Colonic mucosa (tissue), 4 donors: ENCODE data around the gene CALM3. TPM values are rescaled to one million over a fixed set of nuclear protein-coding genes. Genes with fewer than 3 reads are reported as not detected.

Source experiments
- DNase-seq: peaks from one replicate; pipeline ENCODE4 v3.0.0-alpha.2; 2020
- H3K27ac ChIP-seq: fragments of 200-600 bp; one replicate; pipeline ENCODE4 v1.8.0; 2021
- H3K27me3 ChIP-seq: fragments of 200-600 bp; one replicate; pipeline ENCODE4 v1.8.0; 2021
- H3K36me3 ChIP-seq: fragments of 200-600 bp; one replicate; pipeline ENCODE4 v1.8.0; 2021
- H3K4me1 ChIP-seq: fragments of 200-600 bp; one replicate; pipeline ENCODE4 v1.8.0; 2021; ENCODE audit warnings: mild to moderate bottlenecking
- H3K4me3 ChIP-seq: fragments of 200-600 bp; one replicate; pipeline ENCODE4 v1.8.0; 2021
- H3K9ac ChIP-seq, 2 donors: one replicate each; pipeline ENCODE4 v1.7.0; 2013; ENCODE audit warnings: control low read depth in 2 of 2, low read depth in 2 of 2, low read length in 2 of 2
- H3K9me3 ChIP-seq: fragments of 200-600 bp; one replicate; pipeline ENCODE4 v1.8.0; 2021
- intact Hi-C: fragments of 100-400 bp; cut with DNase I; formaldehyde crosslinking; loops from one replicate; pipeline ENCODE4 v1.14.1; 2022
- total RNA-seq, 2 donors: library from RNA; stranded (reverse); fragmentation: NEBNext Ultra II Directional in 1 of 2; extraction: Animal tissue kit (Norgen Biotek cat#: 25700) in 1 of 2; gene quantifications; one replicate each; pipeline ENCODE4 v1.2.1, GENCODE V29; 2021
- TF ChIP-seq, protein P1 (sequence below): fragments of 200-600 bp; IDR thresholded peaks from one replicate; pipeline ENCODE4 v1.8.0; 2022; ENCODE audit warnings: antibody characterized with exemption, mild to moderate bottlenecking
- donor health status: healthy.
- donor health status: DM: no; HTN: no; CAD: no.
- donor health status: DM: no; HTN: no; CAD: no.

Gene CALM3
- total RNA-seq, 2 donors from 2014 or later, result 309 to 444 TPM

DNA sequence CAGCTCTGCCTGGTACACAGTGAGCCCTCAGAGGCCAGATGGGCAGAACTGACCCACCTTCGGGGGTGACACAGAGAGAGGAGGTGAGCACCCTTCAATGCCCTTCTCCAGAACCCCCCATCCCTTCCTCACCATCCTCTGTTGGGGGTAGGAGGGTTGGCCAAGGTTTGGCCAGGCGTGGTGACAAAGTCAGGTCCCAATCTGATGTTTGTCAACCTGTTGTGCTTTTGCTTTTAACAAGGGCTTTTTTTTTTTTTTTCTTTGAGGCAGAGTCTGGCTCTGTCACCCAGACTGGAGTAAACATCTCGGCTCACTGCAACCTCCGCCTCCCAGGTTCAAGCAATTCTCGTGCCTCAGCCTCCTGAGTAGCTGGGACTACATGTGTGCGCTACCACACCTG is 16.5 kb downstream of the CALM3 start:
- H3K4me1 ChIP-seq, result peaks cover 5% of the 10 kb centered on the region
- intact Hi-C loops, result no loop called here
- DNase-seq, result no peak
- no peaks in the 10 kb centered on the region for H3K9me3 ChIP-seq
- TF ChIP-seq, protein P1, sequence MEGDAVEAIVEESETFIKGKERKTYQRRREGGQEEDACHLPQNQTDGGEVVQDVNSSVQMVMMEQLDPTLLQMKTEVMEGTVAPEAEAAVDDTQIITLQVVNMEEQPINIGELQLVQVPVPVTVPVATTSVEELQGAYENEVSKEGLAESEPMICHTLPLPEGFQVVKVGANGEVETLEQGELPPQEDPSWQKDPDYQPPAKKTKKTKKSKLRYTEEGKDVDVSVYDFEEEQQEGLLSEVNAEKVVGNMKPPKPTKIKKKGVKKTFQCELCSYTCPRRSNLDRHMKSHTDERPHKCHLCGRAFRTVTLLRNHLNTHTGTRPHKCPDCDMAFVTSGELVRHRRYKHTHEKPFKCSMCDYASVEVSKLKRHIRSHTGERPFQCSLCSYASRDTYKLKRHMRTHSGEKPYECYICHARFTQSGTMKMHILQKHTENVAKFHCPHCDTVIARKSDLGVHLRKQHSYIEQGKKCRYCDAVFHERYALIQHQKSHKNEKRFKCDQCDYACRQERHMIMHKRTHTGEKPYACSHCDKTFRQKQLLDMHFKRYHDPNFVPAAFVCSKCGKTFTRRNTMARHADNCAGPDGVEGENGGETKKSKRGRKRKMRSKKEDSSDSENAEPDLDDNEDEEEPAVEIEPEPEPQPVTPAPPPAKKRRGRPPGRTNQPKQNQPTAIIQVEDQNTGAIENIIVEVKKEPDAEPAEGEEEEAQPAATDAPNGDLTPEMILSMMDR, result no peak
- no peak overlapping the region for H3K4me3 ChIP-seq
- H3K9ac ChIP-seq, result peak overlapping the region; percentile 26 to 30
- H3K27me3 ChIP-seq, result no peaks in the 10 kb centered on the region
- no peak overlapping the region for H3K27ac ChIP-seq
- no peaks in the 10 kb centered on the region for H3K36me3 ChIP-seq

DNA sequence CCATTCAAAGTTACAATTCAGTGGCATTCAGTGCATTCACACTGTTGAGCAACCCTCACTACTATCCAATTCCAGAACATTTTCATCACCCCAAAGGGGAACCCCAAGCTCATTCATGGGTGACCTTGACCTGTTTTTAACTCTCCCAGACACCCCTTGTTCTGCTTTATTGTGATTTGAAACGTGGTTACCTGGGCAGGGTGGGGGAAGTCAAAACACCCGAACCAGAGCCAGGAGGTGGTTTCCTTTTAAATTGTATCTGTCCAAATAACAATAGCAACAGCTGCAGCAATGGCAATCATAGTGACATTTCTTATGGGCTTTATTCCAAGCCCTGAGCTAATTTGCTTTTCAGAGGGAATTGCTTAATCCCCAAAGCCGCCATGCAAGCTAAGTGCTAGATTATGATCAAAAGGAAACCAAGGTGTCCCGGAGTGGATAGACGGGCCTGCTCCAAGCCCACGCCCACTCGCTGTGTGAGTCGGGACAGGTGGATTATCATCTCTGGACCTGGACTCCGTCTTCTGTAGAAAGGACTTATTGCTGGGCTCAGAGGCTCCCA is 17.6 kb downstream of the CALM3 start:
- peaks cover 5% of the 10 kb centered on the region for H3K4me1 ChIP-seq
- intact Hi-C loops, result no loop called here

DNA sequence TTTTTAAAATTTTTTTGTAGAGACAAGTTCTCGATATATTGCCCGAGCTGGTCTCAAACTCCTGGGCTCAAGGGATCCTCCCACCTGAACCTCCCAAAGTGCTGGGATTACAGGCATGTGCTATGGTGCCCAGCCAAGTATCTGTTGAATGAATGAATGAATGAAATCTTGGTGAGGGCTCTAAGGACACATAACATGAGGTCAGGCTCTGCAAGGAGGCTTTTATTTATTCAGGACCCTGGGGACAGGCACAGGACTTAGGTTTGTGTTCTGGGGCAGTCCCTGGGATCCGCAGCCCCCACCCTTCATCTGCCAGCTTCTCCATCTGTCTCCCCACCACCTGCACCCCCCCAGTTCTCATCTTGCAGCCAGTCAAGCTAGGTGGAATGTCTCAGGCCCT is 19.1 kb downstream of the CALM3 start:
- Histone ChIP-seq H3K9ac (peak overlapping the region in 1 of 2 donors; percentile 24), H3K27me3 (no peaks in the 10 kb centered on the region), H3K27ac (peak overlapping the region; percentile 32), H3K36me3 (no peaks in the 10 kb centered on the region), H3K4me3 (no peak overlapping the region), H3K4me1 (peaks cover 5% of the 10 kb centered on the region), H3K9me3 (no peaks in the 10 kb centered on the region)
- DNase-seq, result no peak
- TF ChIP-seq, protein P1, result no peak
- intact Hi-C loops, result no loop called here

More for the DNA sequence above, 17.6 kb downstream of the CALM3 start:
- Histone ChIP-seq H3K27me3 (no peaks in the 10 kb centered on the region), H3K27ac (no peak overlapping the region), H3K4me3 (no peak overlapping the region), H3K9ac (no peak overlapping the region), H3K36me3 (no peaks in the 10 kb centered on the region), H3K9me3 (no peaks in the 10 kb centered on the region)
- TF ChIP-seq, protein P1, result no peak
- no peak for DNase-seq

DNA sequence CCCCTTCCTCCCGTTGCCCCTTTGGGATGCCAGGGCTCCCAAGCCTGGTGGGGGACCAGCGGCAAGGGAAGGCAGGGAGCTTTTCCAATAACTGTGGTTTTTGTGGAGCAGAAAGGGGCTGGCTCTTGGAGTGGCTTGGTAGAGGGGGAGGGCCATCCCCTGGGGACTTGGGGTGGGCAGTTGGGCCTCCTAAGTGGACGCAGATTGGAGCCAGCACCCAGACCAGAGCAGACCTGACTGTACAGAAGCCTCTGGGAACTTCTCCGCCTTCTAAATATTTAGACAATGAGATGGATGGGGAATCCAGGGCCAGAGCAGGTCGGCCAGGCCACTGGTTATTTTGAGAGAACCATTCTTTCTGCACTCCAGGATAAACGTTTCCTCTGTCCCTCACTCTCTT is 19.6 kb downstream of the CALM3 start:
- Histone ChIP-seq H3K27me3 (no peaks in the 10 kb centered on the region), H3K27ac (peak overlapping the region; percentile 32), H3K9me3 (no peaks in the 10 kb centered on the region), H3K4me3 (no peak overlapping the region), H3K36me3 (no peaks in the 10 kb centered on the region), H3K9ac (peak overlapping the region; percentile 40 to 66), H3K4me1 (peaks cover 5% of the 10 kb centered on the region)
- intact Hi-C loops, result no loop called here
- no peak for DNase-seq
- TF ChIP-seq, protein P1, result no peak

DNA sequence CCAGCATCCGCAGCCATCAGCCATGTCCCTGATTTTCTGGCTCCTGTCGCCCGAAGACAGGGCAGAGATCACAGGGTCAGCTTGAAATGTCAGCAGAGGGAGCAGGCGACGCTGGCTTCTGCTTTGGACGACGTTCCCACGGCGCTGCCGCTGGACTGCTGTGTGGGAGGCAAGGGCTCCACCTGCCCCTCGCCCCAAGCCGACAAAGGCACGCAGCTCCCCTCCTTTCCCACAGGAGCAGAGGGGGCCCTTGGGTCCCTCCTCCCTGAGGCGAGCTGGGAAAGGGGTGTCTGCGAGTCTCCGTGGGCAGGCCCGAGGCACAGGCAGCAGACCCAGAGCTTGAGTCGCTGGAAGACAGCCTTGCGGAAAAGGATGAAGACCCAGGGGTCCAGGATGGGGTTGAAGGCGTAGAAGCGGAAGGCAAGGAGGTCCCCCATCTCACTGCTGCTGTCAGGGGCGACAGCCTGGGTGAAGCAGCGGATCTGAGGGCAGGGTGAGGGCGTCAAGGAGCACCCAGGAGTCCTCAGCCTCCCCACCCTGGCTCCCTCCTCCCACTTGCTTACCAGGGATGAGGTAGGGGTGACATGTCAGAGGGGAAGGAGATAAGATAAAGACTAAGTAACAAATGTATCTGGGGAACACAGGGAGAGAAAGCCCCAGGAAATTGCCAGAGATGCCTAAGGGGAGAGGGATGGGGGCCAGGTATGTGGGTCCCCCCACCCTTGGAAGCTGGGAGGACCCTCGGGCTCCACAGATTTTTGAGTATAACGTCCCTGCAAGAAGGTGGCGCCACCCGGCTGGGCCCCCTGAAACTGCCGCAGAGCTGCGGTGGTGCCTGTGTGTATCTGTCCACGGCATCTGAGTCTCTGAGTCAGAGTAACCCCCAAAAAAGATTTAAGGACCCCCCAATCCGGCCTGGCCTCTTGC is 20.3 kb downstream of the CALM3 start:
- Histone ChIP-seq H3K27ac (peak overlapping the region; percentile 32), H3K27me3 (no peaks in the 10 kb centered on the region), H3K4me1 (peaks cover 5% of the 10 kb centered on the region), H3K36me3 (no peaks in the 10 kb centered on the region), H3K4me3 (no peak overlapping the region), H3K9me3 (no peaks in the 10 kb centered on the region), H3K9ac (peak overlapping the region; percentile 40 to 66)
- TF ChIP-seq, protein P1, result no peak
- no peak for DNase-seq
- intact Hi-C loops, result no loop called here
